HG03097 (cell line): Measurements from ENCODE around the gene CFAP74.

ENCODE experiments used
- ATAC-seq: cut with Tn5 transposase; IDR thresholded peaks from one replicate; pipeline ENCODE4 v1.9.1; 2021; ENCODE audit not compliant: unreplicated experiment, low FRiP score

The CFAP74 gene

DNA sequence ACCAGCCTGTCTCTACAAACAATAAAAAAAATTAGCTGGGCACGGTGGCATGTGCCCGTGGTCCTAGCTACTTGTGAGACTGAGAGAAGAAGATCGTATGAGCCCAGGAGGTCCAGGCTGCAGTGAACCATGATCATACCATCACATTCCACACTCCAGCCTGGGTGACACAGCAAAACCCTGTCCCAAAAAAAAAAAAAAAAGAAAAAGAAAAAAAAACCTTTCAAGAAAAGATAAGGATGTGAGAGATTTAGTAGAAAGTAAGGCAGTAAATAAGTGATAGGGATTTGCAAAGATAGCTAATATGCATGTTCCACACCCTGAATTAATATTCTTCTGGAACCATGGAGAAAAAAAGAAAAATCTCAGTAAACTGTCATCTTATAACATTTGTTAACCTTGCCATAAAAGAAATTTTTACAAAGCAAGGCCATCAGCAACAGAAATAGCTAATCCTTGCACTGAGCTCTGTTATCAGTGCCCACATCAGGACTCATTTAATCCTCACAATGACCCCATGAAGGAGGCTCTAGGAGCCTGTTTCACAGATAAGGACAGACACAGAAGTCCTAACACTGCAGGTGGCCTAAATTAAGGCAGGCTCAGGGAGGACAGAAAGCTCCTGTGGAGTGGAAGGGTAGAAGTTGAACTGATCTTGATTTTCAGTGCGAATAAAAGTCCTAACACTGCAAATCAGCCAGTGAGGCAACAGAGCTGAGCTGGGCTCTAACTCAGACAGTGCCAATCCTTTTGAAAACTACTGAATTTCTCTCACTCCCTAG lies 120.3 kb downstream of the CFAP74 start:
- ATAC-seq: no peak

DNA sequence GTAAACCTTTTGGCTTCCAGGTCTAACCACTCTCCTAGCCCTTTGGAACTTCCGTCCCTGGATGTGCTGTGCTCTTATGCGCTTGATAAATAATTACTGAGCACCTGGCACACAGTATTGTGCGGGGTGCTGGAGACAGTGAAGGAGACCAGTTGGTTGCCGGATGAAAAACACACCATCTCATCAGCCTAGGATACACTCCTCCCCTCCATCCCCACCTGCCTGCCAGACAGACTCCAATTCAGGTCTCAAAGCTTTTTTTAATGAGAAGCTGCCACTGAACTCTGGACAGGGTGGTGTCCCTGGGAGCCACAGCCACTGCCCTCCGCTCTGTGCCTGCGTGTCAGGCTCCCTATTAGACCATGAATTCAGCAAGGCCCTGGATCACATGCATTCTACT lies 121.9 kb downstream of the CFAP74 start:
- ATAC-seq: no peak

- ATAC-seq: no peak
These were observed 122.8 kb downstream of the CFAP74 start for GRCh38 chr1:1880617-1881312.

DNA sequence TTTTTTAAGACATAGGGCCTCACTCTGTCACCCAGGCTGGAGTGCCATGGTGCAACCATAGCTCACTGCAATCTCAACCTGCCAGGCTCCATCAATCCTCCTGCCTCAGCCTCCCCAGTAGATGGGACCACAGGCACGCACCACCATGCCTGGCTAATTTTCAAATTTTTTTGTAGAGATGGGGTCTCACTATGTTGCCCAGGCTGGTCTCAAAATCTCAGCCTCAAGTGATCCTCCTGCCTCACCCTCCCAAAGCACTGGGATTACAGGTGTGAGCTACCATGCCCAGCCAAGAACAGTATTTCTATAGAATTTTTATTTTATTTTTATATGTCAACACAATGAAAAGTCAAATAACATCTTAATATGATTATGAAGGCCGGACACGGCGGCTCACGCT lies 123.6 kb downstream of the CFAP74 start:
- no peak for ATAC-seq

DNA sequence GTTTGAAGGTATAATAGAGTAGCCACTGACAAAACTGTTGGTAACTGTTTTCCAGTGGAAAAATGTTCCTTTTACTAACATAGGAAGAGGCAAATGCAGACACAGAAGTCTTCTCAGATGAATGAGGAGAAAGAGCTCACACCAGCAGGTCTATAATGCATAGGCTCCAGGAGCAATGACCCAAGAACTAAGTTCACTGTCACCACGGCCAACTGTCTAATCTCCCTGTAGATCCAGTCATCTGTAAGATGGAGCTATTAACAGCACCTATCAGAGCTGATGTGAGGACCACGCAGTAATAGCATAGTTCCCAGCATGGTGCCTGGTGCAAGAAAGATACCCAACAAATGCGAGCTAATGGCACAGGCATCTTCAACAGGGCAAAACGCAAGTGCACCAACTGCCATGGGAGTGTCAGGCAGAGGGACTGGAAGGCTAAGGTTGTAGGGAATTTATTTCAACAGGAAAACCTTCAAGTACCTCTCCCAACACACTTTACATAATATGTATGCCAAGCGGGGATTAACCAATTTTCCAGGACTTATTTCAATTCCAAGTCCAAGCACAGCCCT lies 125.6 kb downstream of the CFAP74 start:
- no peak for ATAC-seq

DNA sequence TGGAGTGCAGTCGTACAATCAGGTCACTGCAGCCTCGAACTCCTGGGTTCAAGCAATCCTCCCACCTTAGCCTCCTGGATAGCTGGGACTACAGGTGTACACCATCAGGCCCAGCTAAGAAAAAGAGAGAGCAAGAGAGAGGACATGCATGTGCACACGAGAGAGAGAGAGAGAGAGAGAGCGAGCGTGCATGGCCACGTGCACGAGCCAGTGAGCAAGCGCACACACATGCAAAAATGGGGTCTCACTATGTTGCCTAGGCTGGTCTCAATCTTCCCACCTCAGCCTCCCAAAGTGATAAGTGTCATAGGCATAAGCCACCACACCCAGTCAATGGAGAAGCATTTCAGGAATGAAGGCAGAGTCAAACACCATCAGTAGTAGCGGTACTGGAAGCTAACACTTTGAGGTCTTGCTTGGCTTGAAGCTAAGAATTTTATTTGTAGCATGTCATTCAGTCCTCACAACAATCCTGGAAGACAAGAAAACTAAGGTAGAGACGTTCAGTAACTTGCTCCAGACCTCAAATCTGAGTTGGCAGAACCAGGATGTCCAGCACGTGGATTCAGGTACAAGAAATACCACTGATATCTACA lies 127.2 kb downstream of the CFAP74 start:
- no peak for ATAC-seq

DNA sequence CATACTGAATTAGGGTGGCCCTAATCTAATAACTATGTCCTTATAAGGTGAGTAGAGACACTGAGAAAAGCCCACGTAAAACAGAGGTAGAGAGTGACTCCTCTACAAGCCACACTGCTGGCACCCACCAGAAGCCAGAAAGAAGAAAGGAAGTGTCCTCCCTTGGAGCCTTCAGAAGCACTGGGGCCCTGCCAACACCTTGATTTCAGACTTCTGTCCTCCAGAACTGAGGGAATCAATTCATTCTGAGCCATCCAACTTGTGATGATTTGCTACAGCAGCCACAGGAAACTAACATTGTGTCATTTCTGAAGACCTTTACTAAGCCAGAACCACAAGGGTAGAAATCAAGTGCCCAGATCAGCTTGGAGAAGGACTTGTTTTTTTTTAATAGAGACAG lies 127.7 kb downstream of the CFAP74 start:
- ATAC-seq: no peak

- no peak for ATAC-seq
These were observed 128.7 kb downstream of the CFAP74 start for GRCh38 chr1:1874901-1875300.

DNA sequence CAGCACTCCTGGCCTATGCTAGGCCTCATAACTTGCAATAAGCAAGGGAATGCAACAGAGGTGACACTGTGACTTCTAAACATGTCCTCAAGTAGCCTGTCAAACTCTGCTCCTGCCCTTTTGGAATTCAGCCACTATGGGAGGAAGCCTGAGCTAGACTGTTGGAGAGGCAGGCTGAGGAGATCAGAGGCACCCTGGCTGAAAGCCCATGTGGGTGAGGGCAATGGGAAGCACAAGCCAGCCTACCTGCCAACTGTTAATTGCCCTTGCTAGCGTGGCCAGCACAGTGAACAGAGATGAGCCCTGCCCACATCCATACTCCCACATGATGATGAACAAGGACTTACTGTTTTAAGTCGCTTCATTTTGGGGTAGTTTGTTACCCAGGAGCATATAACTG lies 130.4 kb downstream of the CFAP74 start:
- no peak for ATAC-seq

- no peak for ATAC-seq
These were observed 131.1 kb downstream of the CFAP74 start for GRCh38 chr1:1872329-1872994.
